Measurements from ENCODE around the gene PCBP3.
"Not testable (repeated sequence)": the region's sequence is repeated elsewhere in the genome, so short reads cannot be mapped to it uniquely, and the experiment has no call there.

The PCBP3 gene

GRCh38 chr21:45801989-45802388, 158.5 kb downstream of the PCBP3 start:
- H3K27ac ChIP-seq, result no peak overlapping the region
- no peak for TF ChIP-seq CTCF (conservative IDR thresholded peaks at IDR 0.05)

- TF ChIP-seq CTCF (conservative IDR thresholded peaks at IDR 0.05), result no peak
- no peak overlapping the region for H3K27ac ChIP-seq
Observed at GRCh38 chr21:45802425-45802824, 158.9 kb downstream of the PCBP3 start.

- TF ChIP-seq CTCF (conservative IDR thresholded peaks at IDR 0.05), result no peak
Observed at GRCh38 chr21:45802956-45803617, 159.6 kb downstream of the PCBP3 start.

GRCh38 chr21:45803618-45804340, 160.3 kb downstream of the PCBP3 start:
- TF ChIP-seq CTCF (conservative IDR thresholded peaks at IDR 0.05), result no peak
- H3K27ac ChIP-seq, result no peak overlapping the region

More at GRCh38 chr21:45802956-45803617, 159.6 kb downstream of the PCBP3 start:
- no peak overlapping the region for H3K27ac ChIP-seq

GRCh38 chr21:45804809-45805313, 161.3 kb downstream of the PCBP3 start:
- no peak for TF ChIP-seq CTCF (conservative IDR thresholded peaks at IDR 0.05)

GRCh38 chr21:45805321-45805720, 161.8 kb downstream of the PCBP3 start:
- TF ChIP-seq CTCF (conservative IDR thresholded peaks at IDR 0.05), result no peak
- no peak overlapping the region for H3K27ac ChIP-seq

More at GRCh38 chr21:45804809-45805313, 161.3 kb downstream of the PCBP3 start:
- H3K27ac ChIP-seq, result no peak overlapping the region

GRCh38 chr21:45806042-45806441, 162.5 kb downstream of the PCBP3 start:
- no peak for TF ChIP-seq CTCF (conservative IDR thresholded peaks at IDR 0.05)
- no peak overlapping the region for H3K27ac ChIP-seq

GRCh38 chr21:45808663-45809062, 165.1 kb downstream of the PCBP3 start:
- not testable (repeated sequence) for H3K27ac ChIP-seq
